HepG2 (cell line): Measurements from ENCODE around the gene IDH3A. TPM values are rescaled to one million over a fixed set of nuclear protein-coding genes. Genes with fewer than 3 reads are reported as not detected.

ENCODE experiments used
- E2F1 ChIP-seq: sonication (generic); formaldehyde crosslinking; IDR thresholded peaks from 2 replicates; pipeline ENCODE4 v1.5.0; 2020; ENCODE audit warnings: missing genetic modification reagents
- FOXP1 ChIP-seq, 2 experiments: fragments of 450-650 bp in 1 of 2; IDR thresholded peaks; 2 replicates each; pipeline ENCODE4 v1.6.1; 2017 to 2018; ENCODE audit warnings: antibody characterized with exemption in 1 of 2
- HCFC1 ChIP-seq: fragments of 150-350 bp; IDR thresholded peaks from 2 replicates; pipeline ENCODE4 v1.6.1; 2014; ENCODE audit warnings: low read depth, low read length
- MAFK ChIP-seq, 2 experiments: IDR thresholded peaks in 1 of 2; conservative IDR thresholded peaks in 1 of 2; 2 replicates each; pipeline ENCODE4 v1.6.1; 2011; ENCODE audit warnings: improper control_type of control experiment in 2 of 2, low read length in 2 of 2
- MXD4 ChIP-seq: IDR thresholded peaks from 2 replicates; pipeline ENCODE4 v1.6.1; 2016; ENCODE audit warnings: mild to moderate bottlenecking, missing biosample characterization, missing genetic modification reagents
- NR2F2 ChIP-seq: IDR thresholded peaks from 2 replicates; pipeline ENCODE4 v1.6.1; 2012; ENCODE audit warnings: low read depth, inconsistent platforms, borderline replicate concordance
- PITX1 ChIP-seq: sonication (generic); formaldehyde crosslinking; IDR thresholded peaks from 2 replicates; pipeline ENCODE4 v1.5.1; 2020; ENCODE audit warnings: mild to moderate bottlenecking, missing genetic modification reagents
- SOX13 ChIP-seq, 3 experiments: fragments of 450-650 bp in 1 of 3; sonication (generic) in 1 of 3; formaldehyde crosslinking in 1 of 3; IDR thresholded peaks in 2 of 3; conservative IDR thresholded peaks in 1 of 3; 2 replicates each; pipeline versions ENCODE4 v1.5.0 to v1.6.1; 2016 to 2020; ENCODE audit warnings: antibody characterized with exemption in 1 of 3, mild to moderate bottlenecking in 1 of 3, missing compliant biosample characterization in 1 of 3, missing genetic modification reagents in 1 of 3, moderate library complexity in 1 of 3
- ZFP37 ChIP-seq: sonication (generic); formaldehyde crosslinking; IDR thresholded peaks from 2 replicates; pipeline ENCODE4 v1.4.0; 2020; ENCODE audit warnings: missing genetic modification reagents, borderline replicate concordance
- ZFP90 ChIP-seq: sonication (generic); formaldehyde crosslinking; IDR thresholded peaks from 2 replicates; pipeline ENCODE4 v1.8.0; 2022; ENCODE audit warnings: missing genetic modification reagents, mild to moderate bottlenecking, inconsistent platforms, borderline replicate concordance
- ZKSCAN8 ChIP-seq: IDR thresholded peaks from 2 replicates; pipeline ENCODE4 v1.6.1; 2016; ENCODE audit warnings: borderline replicate concordance, missing genetic modification reagents, missing compliant biosample characterization
- ZNF333 ChIP-seq: sonication (generic); formaldehyde crosslinking; IDR thresholded peaks from 2 replicates; pipeline ENCODE4 v1.4.0; 2020; ENCODE audit warnings: mild to moderate bottlenecking, missing genetic modification reagents, borderline replicate concordance
- ZNF34 ChIP-seq: sonication (generic); formaldehyde crosslinking; IDR thresholded peaks from 2 replicates; pipeline ENCODE4 v1.4.0; 2020; ENCODE audit warnings: mild to moderate bottlenecking, missing genetic modification reagents, borderline replicate concordance
- ZNF547 ChIP-seq: sonication (generic); formaldehyde crosslinking; IDR thresholded peaks from 2 replicates; pipeline ENCODE4 v1.5.1; 2020; ENCODE audit warnings: mild to moderate bottlenecking, missing genetic modification reagents
- ZSCAN21 ChIP-seq: sonication (generic); formaldehyde crosslinking; IDR thresholded peaks from 2 replicates; pipeline ENCODE4 v1.8.0; 2022; ENCODE audit warnings: mild to moderate bottlenecking, missing genetic modification reagents, moderate library complexity, borderline replicate concordance
- ZSCAN30 ChIP-seq: sonication (generic); formaldehyde crosslinking; IDR thresholded peaks from 2 replicates; pipeline ENCODE4 v1.5.0; 2020; ENCODE audit warnings: mild to moderate bottlenecking, missing genetic modification reagents
- polyA plus RNA-seq, 8 experiments: library from polyadenylated mRNA; depleted of rRNA in 3 of 8; stranded (reverse) in 7 of 8; unstranded in 1 of 8; fragments of >200 nt; fragmentation: Illumina TruSeq in 4 of 8; extraction: Trizol in 4 of 8; gene quantifications; 2 replicates each; pipeline versions ENCODE4 v1.2.1 to v1.2.3, GENCODE V29; 2011 to 2016; ENCODE audit warnings: low read depth in 4 of 8, missing spikeins in 1 of 8, mixed read lengths in 1 of 8; ENCODE audit not compliant: insufficient read depth in 1 of 8
- total RNA-seq, 5 experiments: library from RNA; depleted of rRNA; stranded (reverse); fragments of >200 nt; fragmentation: Illumina TruSeq; extraction: Trizol; gene quantifications; 2 replicates each; pipeline ENCODE4 v1.2.3, GENCODE V29; 2016; ENCODE audit warnings: low read depth in 1 of 5
- TF ChIP-seq, protein P1 (sequence below): IDR thresholded peaks from 2 replicates; pipeline ENCODE4 v1.6.1; 2016; ENCODE audit warnings: missing genetic modification reagents, missing compliant biosample characterization
- TF ChIP-seq, protein P2 (sequence below): sonication (generic); formaldehyde crosslinking; IDR thresholded peaks from 2 replicates; pipeline ENCODE4 v1.9.0; 2021; ENCODE audit warnings: missing genetic modification reagents, borderline replicate concordance
- TF ChIP-seq, protein P3 (sequence below): sonication (generic); formaldehyde crosslinking; IDR thresholded peaks from 2 replicates; pipeline ENCODE4 v1.5.0; 2020; ENCODE audit warnings: mild to moderate bottlenecking, missing genetic modification reagents
- TF ChIP-seq, protein P4 (sequence below): sonication (generic); formaldehyde crosslinking; IDR thresholded peaks from 2 replicates; pipeline ENCODE4 v1.4.0; 2020; ENCODE audit warnings: missing genetic modification reagents

The IDH3A gene
- total and polyA plus RNA-seq, 2 of the 13 experiments (the other 11 are each of a cell fraction or from before 2014, with no cell fraction given) = 40.7 to 50.7 TPM

- TF ChIP-seq ZSCAN21 (CRISPR knock-in tag) (no peak; the same call in 1 of the 2 replicates), ZNF333 (CRISPR knock-in tag) (no peak), FOXP1 (IDR thresholded peaks at IDR 0.05) (no peak), FOXP1 (CRISPR knock-in tag; IDR thresholded peaks at IDR 0.05) (no peak), NR2F2 (no peak), MAFK (conservative IDR thresholded peaks at IDR 0.05 in 1 of 2, IDR thresholded peaks at IDR 0.05 in 1 of 2; ENCODE audit: low read length in 2 of 2) (no peak), ZNF547 (CRISPR knock-in tag) (peak; percentile 73; the same call in 1 of the 2 replicates), PITX1 (no peak), ZFP90 (CRISPR knock-in tag) (no peak), MXD4 (CRISPR knock-in tag) (peak; percentile 86), SOX13 (IDR thresholded peaks at IDR 0.05) (no peak), SOX13 (CRISPR knock-in tag; conservative IDR thresholded peaks at IDR 0.05 in 1 of 2, IDR thresholded peaks at IDR 0.05 in 1 of 2) (no peak), E2F1 (CRISPR knock-in tag) (no peak), ZKSCAN8 (no peak), ZSCAN30 (CRISPR knock-in tag) (no peak), HCFC1 (no peak), ZFP37 (no peak), ZNF34 (no peak)
- TF ChIP-seq, protein P1, sequence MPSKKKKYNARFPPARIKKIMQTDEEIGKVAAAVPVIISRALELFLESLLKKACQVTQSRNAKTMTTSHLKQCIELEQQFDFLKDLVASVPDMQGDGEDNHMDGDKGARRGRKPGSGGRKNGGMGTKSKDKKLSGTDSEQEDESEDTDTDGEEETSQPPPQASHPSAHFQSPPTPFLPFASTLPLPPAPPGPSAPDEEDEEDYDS (CRISPR knock-in tag) = 0 out of 2 replicates have a peak, but pooled peaks have one; percentile 20
- TF ChIP-seq, protein P2, sequence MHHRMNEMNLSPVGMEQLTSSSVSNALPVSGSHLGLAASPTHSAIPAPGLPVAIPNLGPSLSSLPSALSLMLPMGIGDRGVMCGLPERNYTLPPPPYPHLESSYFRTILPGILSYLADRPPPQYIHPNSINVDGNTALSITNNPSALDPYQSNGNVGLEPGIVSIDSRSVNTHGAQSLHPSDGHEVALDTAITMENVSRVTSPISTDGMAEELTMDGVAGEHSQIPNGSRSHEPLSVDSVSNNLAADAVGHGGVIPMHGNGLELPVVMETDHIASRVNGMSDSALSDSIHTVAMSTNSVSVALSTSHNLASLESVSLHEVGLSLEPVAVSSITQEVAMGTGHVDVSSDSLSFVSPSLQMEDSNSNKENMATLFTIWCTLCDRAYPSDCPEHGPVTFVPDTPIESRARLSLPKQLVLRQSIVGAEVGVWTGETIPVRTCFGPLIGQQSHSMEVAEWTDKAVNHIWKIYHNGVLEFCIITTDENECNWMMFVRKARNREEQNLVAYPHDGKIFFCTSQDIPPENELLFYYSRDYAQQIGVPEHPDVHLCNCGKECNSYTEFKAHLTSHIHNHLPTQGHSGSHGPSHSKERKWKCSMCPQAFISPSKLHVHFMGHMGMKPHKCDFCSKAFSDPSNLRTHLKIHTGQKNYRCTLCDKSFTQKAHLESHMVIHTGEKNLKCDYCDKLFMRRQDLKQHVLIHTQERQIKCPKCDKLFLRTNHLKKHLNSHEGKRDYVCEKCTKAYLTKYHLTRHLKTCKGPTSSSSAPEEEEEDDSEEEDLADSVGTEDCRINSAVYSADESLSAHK = no peak
- TF ChIP-seq, protein P3, sequence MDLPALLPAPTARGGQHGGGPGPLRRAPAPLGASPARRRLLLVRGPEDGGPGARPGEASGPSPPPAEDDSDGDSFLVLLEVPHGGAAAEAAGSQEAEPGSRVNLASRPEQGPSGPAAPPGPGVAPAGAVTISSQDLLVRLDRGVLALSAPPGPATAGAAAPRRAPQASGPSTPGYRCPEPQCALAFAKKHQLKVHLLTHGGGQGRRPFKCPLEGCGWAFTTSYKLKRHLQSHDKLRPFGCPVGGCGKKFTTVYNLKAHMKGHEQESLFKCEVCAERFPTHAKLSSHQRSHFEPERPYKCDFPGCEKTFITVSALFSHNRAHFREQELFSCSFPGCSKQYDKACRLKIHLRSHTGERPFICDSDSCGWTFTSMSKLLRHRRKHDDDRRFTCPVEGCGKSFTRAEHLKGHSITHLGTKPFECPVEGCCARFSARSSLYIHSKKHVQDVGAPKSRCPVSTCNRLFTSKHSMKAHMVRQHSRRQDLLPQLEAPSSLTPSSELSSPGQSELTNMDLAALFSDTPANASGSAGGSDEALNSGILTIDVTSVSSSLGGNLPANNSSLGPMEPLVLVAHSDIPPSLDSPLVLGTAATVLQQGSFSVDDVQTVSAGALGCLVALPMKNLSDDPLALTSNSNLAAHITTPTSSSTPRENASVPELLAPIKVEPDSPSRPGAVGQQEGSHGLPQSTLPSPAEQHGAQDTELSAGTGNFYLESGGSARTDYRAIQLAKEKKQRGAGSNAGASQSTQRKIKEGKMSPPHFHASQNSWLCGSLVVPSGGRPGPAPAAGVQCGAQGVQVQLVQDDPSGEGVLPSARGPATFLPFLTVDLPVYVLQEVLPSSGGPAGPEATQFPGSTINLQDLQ (CRISPR knock-in tag) = no peak
- TF ChIP-seq, protein P4, sequence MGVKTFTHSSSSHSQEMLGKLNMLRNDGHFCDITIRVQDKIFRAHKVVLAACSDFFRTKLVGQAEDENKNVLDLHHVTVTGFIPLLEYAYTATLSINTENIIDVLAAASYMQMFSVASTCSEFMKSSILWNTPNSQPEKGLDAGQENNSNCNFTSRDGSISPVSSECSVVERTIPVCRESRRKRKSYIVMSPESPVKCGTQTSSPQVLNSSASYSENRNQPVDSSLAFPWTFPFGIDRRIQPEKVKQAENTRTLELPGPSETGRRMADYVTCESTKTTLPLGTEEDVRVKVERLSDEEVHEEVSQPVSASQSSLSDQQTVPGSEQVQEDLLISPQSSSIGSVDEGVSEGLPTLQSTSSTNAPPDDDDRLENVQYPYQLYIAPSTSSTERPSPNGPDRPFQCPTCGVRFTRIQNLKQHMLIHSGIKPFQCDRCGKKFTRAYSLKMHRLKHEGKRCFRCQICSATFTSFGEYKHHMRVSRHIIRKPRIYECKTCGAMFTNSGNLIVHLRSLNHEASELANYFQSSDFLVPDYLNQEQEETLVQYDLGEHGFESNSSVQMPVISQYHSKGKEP = no peak
These were observed at the start of gene IDH3A (continued) for GRCh38 chr15:78149068-78149804.
